Limb (tissue), 2 donors: Measurements from ENCODE around the gene SPECC1.
A peak's percentile ranks its signal among the peaks of the same experiment; 100 is the strongest.

Source experiments
- DNase-seq, 2 donors: peaks; one replicate each; pipeline ENCODE4 v3.0.0-alpha.2; 2016; ENCODE audit errors: extremely low spot score in 2 of 2

The SPECC1 gene

DNA sequence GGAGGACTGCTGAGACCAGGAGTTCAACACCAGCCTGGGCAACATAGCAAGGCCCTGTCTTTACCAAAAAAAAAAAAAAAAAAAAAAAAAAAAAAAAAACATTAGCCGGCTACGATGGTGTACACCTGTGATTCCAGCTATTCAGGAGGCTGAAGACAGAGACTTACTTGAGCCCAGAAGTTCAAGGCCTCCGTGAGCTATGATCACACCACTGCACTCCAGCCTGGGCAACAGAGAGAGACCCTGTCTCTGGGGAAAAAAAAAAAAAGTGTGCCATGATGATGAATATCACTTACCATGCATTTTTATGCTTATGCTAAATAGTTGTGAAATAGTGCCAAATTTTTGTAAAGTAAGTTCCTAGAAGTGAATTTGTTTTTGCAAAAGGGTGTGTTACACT is 261.2 kb downstream of the SPECC1 start:
- no peak for DNase-seq

DNA sequence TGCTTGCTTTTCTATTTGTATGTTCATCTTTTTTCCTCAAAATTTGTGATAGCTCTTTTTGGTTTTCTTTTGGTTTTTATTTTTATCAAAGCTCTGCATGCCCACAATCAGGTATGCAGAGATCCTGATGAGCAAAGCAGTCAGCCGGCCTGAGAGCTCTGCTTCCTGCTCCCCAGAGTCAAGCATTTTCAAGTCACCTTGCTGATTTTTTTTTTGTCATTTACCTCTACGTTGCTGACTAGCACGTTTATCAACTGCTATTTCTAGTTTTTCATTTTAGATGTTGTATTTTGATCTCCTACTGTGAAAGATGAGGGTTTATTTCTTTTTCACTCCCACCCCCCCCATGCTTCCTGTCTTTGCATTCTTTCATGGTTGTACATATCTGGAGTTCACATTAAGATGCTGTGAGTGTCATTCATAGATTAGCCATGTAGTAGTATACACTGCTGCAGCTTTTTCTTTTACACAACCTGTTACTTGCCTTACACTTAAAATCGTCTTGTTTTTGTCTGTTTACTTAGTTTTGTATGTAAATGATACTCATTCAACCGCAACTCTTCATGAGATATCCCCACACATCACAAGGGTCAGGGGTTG is 262.0 kb downstream of the SPECC1 start:
- DNase-seq: no peak

GRCh38 chr17:20273741-20274500 is 264.8 kb downstream of the SPECC1 start:
- no peak for DNase-seq

GRCh38 chr17:20275653-20276052 is 266.5 kb downstream of the SPECC1 start:
- no peak for DNase-seq

- DNase-seq: no peak
Measured at GRCh38 chr17:20276421-20276820, 267.3 kb downstream of the SPECC1 start.

DNA sequence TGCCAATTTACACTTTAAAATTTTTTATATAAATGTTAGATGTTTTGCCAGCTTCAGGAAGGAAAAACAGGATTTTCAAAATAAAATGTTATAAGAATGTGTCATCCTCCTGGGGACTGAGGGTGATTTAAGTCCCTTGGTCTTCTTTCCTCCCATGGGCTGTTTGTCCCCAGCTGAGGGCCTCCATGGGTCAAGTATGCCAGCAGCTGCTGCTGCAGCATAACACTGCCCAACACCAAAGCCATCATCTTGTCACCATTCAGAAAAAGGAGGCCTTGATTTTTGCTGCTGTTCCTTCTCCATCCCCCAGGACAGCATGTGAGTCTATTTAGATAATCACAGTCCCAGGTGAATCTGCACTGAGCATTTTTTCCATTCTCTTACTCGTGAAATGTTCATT is 269.6 kb downstream of the SPECC1 start:
- no peak for DNase-seq

- DNase-seq: no peak
Measured at GRCh38 chr17:20279631-20280030, 270.5 kb downstream of the SPECC1 start.

DNA sequence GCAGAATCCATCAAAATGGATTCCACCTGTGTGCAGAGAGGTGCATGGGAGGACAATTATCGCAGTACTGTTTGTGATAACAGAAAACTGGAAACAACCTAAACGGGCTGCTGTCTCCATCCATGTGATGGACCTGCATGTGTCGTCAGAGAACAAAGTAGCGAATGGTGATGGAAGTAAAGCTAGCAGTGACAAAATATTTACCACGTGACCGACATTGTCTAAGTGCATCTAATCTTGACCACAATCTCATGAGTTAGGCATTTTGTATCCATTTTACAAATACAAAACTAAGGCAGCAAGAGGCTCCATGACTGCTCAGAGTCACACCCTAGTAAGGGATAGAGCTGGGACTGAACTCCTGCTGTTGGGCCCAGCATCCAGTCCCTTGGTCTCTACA is 270.9 kb downstream of the SPECC1 start:
- no peak for DNase-seq

DNA sequence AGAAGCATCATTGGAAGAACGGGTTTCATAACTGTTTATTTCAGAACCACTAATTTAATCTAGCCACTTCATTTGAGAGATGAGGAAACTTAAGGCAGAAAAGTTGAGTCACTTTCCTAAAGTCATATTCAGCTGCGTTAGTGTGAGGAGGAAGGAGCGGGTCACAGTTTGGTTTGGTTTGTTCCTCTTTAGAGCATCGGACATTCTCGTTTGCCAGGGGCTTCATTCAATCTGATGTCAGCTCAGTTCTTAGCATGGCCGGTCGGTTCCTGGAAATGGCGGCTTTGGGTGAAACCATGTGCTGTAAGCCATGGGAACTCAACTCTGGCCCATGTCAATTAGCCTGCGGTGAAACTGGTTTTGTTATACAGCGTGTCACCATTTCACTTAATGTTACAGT is 271.7 kb downstream of the SPECC1 start:
- no peak for DNase-seq

DNA sequence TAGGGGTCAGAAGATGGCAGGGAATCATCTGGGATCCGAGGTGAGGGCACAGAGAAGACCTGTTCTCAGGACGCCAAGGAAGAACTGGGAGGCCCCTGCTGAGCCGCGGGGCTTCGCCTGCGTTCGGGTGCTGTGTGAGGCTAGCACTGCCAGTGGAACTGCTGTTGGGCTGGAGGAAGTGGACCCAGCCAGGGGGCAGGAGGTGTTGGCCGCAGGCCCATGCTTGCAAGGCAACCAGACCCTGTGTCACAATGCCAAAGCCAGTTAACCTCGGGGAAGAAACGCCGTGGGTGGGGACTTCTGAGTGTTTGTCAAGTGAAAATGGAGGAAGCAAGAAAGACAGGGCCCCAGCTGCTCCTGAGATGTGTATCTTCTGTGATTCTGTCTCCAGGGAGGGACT is 272.7 kb downstream of the SPECC1 start:
- no peak for DNase-seq

DNA sequence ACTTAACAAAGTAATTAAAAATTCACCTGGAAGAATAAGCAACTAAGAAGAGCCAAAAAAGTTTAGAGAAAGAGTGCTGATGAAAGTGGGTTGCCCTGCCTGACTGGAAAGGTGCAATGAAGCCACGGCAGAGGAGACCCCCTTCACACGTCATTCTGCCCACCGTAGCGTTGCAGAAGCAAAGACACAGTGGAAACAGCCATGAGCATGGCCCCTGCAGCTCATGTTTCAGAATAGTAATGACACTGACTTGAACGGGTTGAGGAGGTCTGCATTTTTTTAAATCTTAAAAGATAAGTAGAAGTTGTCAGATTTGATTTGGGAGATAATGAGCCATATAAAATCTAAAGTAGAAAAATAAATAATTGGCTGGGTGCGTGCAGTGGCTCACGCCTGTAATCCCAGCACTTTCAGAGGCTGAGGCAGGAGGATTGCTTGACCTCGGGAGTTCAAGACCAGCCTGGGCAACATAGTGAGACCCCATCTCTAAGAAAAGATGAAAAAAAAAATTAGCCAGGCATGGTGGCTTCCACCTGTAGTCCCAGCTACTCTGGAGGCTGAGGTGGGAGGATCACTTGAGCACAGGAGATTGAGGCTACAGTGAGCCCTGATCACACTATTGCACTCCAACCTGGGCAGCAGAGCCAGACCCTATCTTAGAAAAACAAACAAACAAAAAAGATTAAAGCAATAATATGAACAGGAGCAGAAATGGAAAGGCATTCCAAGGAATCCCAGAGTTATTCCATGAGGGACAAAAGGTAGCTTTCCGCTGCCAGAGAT is 273.6 kb downstream of the SPECC1 start:
- no peak for DNase-seq

- no peak for DNase-seq
Measured at GRCh38 chr17:20284022-20284421, 274.9 kb downstream of the SPECC1 start.

DNA sequence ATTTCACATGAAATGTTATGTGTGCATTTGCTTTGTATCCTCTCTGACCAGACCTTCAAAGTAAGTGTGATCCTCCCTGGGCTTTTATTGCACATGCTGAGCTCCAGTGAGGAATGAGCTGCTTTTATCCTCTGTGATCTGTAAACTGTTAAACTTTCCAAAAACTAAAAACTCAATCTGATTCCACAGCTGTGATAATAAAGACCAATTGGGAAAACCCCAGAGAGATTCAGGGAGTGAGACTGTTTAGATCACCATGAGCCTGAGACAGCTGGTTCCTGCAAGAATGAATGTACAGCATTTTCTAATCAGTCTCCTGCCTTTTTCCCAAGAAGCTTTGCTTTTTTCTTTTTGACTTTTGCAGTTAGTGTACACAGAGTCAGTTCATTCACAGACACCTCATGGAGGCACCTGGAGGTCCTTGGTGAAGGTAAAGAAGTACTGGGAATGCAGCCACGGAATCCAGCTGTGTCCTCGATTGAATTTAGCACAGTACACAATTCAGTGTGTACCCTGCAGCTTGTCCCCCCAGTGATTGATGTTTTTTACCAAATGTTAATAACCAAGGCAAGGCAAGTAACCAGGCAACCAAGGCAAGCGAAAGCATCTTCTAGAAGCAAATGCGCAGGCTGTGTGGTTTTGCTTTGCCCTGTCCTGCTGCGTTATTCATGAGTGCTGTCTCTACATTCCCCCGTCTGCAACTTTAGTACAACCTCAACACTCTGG is 275.6 kb downstream of the SPECC1 start:
- DNase-seq: peak; percentile 46 to 69

- no peak for DNase-seq
Measured at GRCh38 chr17:20289984-20290383, 280.8 kb downstream of the SPECC1 start.

DNA sequence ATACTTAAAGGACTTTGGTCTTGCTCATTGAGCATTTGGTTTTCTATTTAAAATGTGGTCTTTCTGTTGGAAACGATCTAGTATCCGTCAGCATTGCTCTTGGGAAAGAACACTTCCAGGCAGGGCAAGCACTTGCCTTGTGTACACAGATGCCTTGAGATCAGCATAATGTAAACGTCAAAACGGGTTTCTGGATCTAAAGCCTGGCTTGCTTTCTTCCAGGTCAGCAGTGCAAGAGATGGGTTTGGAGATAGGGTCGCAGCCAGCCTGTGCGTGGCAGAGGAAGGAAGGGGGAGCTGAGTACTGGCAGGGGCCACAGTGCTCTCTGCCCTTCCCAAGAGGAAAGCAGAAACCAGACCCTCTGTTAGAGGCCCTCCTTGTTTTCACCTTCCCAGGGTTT is 282.7 kb downstream of the SPECC1 start:
- no peak for DNase-seq

DNA sequence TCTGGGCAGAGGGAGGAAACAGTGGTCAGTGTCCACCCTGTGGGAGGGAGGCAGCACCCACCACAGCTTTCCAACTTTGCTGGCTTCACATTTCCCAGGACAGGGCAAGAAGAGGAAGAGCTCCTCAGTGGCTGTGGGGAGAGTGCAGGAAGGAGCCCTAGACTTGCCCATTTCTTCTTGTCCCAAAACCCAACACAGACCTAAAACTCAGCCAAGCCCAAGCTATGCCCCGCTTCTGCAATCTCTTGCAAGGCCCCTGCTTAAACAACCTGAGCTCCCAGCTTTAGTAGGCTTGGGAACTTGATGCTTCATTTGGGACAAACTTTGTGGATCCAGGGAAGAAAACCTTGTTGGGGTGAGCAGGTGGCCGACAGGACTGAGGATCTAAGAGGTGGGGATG is 284.3 kb downstream of the SPECC1 start:
- DNase-seq: no peak

GRCh38 chr17:20294120-20294519 is 285.0 kb downstream of the SPECC1 start:
- DNase-seq: no peak

DNA sequence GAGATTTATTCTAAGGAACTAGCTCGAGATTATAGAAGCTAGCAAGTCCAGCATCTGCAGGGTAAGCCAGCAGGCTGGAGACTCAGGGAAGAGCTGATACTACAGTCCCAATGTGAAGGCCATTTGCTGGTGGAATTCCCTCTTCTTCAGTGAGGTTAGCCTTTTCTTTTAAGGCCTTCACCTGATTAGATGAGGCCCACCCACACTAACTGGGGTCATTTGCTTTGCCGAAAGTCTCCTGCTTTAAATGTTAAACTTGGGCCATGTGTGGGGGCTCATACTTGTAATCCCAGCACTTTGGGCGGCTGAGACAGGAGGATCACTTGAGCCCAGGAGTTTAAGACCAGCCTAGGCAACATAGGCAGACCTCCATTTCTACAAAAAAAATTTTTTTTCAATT is 289.9 kb downstream of the SPECC1 start:
- DNase-seq: no peak

- DNase-seq: peak; percentile 15 to 47
Measured at GRCh38 chr17:20300436-20300934, 291.3 kb downstream of the SPECC1 start.

DNA sequence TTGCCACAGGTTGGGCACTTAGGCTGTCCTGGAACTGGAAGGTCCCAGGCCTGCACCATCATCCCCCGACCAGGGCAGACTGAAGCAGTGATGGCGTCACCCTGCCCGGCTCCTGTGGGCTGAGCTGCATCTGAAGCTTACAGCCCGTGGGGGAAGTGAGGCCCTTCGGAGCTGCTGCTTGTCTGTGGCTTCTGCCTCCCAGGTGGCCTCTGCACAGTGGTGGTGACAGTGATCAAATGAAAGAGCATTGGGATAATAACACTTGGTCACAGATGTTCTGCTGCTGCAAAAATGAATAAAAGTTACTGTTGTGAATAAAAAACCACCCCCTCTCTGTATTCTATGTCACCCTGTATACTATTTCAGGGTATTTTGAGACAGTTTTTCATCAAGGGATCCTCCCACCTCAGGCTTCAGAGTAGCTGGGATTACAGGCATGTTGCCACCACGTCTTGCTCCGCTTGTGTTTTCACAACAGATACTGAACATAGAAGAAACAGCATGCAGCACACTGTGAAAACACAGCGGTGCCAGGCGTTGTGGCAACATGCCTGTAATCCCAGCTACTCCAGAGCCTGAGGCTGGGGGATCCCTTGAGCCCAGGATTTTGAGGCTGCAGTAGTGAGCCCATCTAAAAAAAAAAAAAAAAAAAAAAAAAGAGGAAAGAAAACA is 293.2 kb downstream of the SPECC1 start:
- peak in 1 of 2 donors; percentile 14 for DNase-seq

DNA sequence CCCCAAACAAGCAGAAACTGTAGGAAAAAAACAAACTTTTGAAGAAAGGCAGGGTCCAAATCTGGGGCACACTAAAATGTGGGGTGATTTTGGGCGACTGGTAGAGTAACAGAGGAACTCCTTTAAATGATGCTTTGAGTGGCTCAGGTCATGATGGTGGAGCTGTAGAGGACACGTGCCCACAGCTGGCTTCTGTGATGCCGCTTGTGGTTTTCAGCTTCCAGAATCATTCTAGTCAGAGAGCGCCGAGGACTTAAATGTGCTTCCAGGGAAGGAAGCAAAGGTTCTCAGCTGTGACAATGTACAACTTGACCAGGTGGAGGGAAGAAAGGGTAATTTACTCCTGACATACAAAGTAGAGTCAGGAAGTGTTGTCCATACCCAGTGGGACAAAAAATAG is 295.8 kb downstream of the SPECC1 start:
- no peak for DNase-seq
